ENCODE measurements around the gene TSC22D2. TPM values are rescaled to one million over a fixed set of nuclear protein-coding genes. Genes with fewer than 3 reads are reported as not detected.
A peak's percentile ranks its signal among the peaks of the same experiment; 100 is the strongest.

Gene TSC22D2
- polyA plus RNA-seq, 3 donors = 46.1 to 58.6 (median 56.2) TPM

DNA sequence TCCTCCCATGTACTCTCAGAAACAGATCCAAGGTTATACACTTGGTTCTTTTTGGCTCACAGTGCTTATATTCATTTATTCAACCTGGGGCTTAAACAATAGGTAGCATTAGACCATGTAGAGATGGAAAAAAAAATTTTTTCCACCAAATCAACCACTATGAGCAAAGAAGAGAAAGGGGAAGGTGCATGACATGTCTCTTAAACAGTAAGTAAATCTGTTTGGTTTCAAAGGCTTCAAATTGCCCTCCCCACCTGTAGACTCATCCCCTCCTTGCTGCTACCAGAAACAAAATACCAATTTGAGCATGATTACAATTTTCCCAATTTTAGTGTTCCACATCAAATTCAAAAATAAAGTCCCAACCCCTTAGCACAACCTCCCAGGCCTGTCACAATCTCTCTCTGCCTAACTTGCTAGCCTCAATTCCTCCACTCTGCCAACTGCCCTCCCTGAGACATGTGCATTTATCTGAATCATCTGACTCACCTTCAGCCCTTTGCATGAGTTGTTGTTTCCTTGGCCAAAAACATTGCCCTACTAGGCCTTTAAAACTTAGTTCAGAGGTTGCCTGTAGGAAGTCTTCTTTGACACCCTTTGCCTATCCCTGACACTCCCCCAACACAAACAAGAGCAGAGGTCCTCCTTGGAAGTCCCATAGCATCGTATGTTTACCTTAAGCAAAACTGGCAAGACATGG, 30.3 kb upstream of the TSC22D2 start:
- no peak for DNase-seq

GRCh38 chr3:150378301-150378748, 29.8 kb upstream of the TSC22D2 start:
- DNase-seq = no peak

- DNase-seq = no peak
Observed at GRCh38 chr3:150379469-150379868, 28.6 kb upstream of the TSC22D2 start.

- peak; percentile 77 for DNase-seq
Observed at GRCh38 chr3:150384296-150385212, 23.5 kb upstream of the TSC22D2 start.

GRCh38 chr3:150385296-150386242, 22.5 kb upstream of the TSC22D2 start:
- no peak for DNase-seq

- no peak for DNase-seq
Observed at GRCh38 chr3:150388498-150389418, 19.3 kb upstream of the TSC22D2 start.

GRCh38 chr3:150390087-150390486, 18.0 kb upstream of the TSC22D2 start:
- DNase-seq = no peak

DNA sequence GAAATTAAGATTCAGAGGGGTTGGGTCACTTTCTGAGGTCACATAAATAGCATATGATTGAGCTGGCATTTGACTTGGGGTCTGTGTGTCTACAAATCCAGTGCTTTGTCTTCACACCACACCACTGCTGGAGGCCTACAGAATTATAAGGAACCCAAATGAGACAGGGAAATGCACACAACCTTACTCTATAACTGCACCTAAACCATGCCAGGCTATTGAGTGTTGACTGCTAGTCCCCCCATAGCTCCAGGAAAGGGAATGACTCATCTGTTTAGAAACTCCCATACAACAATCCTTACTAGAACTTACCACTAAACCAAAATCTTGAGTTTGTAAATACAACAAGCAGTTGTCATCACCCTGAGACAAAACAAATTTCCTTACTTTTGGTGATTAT, 16.9 kb upstream of the TSC22D2 start:
- no peak for DNase-seq

DNA sequence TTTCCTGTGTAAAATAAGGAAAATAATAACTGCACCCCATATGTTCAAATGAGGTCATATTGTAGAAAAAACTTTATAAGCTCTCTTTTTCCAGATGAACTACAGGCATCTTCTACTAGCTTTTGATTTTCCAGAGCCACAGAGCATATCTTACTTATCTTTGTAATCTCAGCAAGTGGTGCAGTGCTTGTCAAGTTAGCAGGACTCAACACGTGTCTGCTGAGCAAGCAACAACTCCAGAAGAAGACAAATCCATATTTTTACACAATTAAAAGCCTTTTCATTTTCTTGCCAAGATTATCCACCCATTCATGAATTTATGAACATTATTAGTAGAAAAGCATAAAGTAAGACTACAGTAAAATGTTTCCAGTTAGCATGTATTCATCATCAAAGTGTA, 14.4 kb upstream of the TSC22D2 start:
- DNase-seq = no peak

DNA sequence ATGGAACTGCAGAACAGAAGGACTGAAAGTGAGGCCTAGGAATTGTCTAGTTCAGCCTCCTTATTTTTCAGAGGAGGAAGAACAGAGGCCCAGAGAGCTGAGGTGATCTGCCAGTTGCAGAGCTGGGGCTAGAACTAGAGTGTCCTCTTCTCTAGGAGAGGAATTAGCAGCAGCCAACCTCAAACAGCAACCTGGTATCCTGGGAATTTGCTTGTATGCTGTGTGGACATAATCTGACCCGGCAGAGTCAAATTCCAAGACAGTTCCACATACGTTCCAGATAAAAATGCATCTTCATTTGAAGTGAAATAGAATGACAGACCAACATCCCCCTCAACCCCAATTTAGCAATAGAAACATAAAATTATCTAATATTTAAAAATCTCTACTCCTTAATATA, 13.5 kb upstream of the TSC22D2 start:
- DNase-seq = no peak

GRCh38 chr3:150396491-150396890, 11.6 kb upstream of the TSC22D2 start:
- DNase-seq = no peak

DNA sequence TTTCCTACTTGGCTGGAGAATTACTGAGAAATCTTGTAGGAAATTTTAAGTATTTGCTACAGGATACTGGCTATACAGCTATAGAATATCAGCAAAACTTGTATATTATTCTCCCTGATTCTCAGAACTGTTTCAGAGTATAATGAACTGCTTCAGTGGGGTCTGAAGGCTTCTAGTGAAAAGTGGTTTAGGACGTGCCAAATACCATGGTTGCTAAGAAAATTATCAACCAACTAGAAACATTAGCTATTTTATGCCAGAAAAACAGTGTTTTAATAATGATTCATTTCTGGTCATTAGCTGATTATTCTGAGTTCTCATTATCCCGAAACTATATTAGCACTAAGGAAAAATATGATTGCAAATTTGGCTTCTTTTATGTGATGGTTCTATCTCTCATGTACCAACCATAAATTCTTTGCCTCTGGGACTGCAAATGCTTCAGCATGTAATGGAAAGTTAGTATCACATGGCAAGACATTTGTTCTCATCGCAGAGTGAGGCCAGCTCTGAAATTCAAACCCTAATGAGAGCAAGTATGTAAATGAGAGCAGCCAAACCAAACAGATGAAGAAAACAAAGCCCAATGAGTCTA, 11.0 kb upstream of the TSC22D2 start:
- DNase-seq = no peak

DNA sequence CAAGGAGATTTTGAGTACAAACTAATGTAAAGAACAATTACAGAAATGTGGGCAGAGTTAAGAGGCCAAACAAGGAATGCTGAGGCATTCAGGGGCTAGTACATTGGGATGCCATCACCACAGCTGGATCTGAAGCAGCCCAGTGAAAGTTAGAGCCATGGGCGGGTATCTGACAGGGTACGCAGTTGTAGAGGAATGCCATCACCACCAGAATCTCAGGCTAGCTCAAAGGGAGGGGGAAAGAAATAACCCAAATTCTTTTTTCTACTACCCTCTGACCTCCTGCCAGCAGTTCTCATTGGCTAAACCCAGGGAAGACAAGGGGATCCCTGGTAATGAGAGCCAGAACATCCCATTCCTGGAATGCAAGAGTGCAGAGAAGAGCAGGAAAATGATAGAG, 9.0 kb upstream of the TSC22D2 start:
- DNase-seq = no peak

GRCh38 chr3:150401285-150401684, 6.8 kb upstream of the TSC22D2 start:
- no peak for DNase-seq

GRCh38 chr3:150402217-150402616, 5.9 kb upstream of the TSC22D2 start:
- DNase-seq = no peak

GRCh38 chr3:150404023-150404422, 4.1 kb upstream of the TSC22D2 start:
- no peak for DNase-seq

DNA sequence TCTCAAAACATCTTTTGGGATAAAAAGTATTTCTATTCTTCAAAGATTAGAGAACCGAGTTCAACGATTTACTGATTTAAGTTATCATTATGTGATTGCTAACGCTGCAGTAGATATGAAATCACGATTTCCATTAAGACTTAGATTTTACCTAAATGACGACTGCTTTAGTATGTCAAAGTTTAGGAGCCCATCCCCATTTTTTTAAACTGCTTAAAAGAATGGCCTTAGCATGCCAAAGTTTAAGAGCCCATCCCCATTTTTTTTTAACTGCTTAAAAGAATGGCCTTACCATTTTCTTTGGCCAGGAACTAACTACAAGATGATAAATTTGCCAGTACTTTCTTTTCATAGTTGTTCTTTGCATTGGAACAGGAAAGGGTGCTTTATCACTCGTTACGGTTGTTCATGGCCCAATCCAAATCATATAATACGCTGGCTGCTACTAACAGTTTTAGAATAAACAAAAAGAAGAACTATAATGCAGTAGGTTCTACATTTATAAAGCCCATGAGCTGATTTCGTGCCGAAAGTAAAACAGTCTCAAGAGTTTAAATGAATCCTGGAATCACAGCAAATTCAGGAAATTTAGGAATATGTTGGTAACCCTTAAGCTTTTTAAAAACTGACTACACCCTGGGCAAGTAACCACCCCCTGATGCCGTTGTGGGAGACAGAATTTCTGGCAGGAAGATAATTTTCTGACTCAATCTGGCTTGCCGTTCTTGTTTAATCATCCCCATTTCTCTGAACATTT, 869 bp upstream of the TSC22D2 start:
- no peak for DNase-seq

- DNase-seq = no peak
Observed at GRCh38 chr3:150407808-150408220, 284 bp upstream of the TSC22D2 start.

DNA sequence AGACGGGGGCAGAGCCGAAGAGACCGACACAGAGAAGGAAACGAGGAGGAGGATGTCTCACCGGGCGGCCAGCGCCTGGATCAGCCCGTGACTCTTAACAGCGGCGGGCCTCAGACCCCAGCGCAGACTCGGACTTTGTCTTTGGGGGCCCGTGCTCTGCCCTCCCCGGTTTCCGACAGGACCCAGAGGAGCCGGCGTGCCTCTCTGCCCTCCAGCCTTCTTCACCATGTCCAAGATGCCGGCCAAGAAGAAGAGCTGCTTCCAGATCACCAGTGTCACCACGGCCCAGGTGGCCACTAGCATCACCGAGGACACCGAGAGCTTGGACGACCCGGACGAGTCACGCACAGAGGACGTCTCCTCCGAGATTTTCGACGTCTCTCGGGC, 1.0 kb downstream of the TSC22D2 start:
- DNase-seq = no peak
